Progenitor cell of endocrine pancreas (in vitro differentiated cells): ENCODE results near the gene ABCA3. TPM values are rescaled to one million over a fixed set of nuclear protein-coding genes. Genes with fewer than 3 reads are reported as not detected.

Source experiments
- DNase-seq: peaks from one replicate; pipeline ENCODE4 v3.0.0; 2021; ENCODE audit warnings: low spot score; ENCODE audit not compliant: unreplicated experiment
- H3K27ac Mint-ChIP-seq: 2 replicates; pipeline ENCODE4 v1.8.0; 2021; ENCODE audit warnings: mild to moderate bottlenecking, moderate library complexity, mixed read lengths
- H3K27me3 Mint-ChIP-seq: 2 replicates; pipeline ENCODE4 v1.8.0; 2021; ENCODE audit warnings: mixed read lengths
- H3K36me3 Mint-ChIP-seq: 2 replicates; pipeline ENCODE4 v1.8.0; 2022; ENCODE audit warnings: mixed read lengths; ENCODE audit not compliant: insufficient read depth
- H3K4me1 Mint-ChIP-seq: 2 replicates; pipeline ENCODE4 v1.8.0; 2021; ENCODE audit warnings: low read depth, mixed read lengths
- H3K4me3 Mint-ChIP-seq: 2 replicates; pipeline ENCODE4 v1.8.0; 2021; ENCODE audit warnings: low read depth, mild to moderate bottlenecking, moderate library complexity, mixed read lengths
- H3K9me3 Mint-ChIP-seq: 2 replicates; pipeline ENCODE4 v1.8.0; 2021; ENCODE audit warnings: low read depth, mixed read lengths
- total RNA-seq: library from RNA; stranded (reverse); gene quantifications from 2 replicates; pipeline ENCODE4 v1.2.1, GENCODE V29; 2021
- TF ChIP-seq, protein P1 (sequence below): fragments of 200-600 bp; sonication (generic); IDR thresholded peaks from one replicate; pipeline ENCODE4 v1.5.0; 2021; ENCODE audit warnings: antibody characterized with exemption, mild to moderate bottlenecking; ENCODE audit not compliant: unreplicated experiment

Gene ABCA3
- total RNA-seq, 1 donor from 2014 or later: 6.9 TPM

DNA sequence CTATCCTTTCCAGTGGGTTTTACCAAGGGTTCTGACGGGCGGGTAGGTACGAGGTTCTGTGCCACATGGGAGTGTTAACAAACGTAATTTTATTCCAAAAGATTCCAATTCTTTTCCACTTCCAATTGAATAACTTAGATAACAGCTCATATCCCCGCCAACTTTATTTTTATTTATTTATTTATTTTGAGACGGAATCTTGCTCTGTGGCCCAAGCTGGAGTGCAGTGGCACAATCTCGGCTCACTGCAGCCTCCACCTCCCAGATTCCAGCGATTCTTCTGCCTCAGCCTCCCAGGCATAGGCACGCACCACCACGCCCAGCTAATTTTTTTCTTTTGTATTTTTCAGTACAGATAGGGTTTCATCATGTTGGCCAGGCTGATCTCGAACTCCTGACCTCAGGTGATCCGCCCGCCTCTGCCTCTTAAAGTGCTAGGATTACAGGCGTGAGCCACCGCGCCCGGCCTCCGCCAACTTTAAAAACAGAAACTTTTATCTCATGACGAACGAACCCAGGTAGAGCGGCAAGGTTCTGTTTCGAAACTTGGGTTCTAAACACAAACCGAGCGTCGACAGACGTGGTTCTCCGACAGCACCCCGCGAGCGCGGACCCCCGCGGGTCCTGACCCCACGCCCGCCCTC, 89.8 kb downstream of the ABCA3 start:
- no peaks in the 10 kb centered on the region for H3K27me3 Mint-ChIP-seq
- peak overlapping the region; percentile 92 for H3K27ac Mint-ChIP-seq
- TF ChIP-seq, protein P1, sequence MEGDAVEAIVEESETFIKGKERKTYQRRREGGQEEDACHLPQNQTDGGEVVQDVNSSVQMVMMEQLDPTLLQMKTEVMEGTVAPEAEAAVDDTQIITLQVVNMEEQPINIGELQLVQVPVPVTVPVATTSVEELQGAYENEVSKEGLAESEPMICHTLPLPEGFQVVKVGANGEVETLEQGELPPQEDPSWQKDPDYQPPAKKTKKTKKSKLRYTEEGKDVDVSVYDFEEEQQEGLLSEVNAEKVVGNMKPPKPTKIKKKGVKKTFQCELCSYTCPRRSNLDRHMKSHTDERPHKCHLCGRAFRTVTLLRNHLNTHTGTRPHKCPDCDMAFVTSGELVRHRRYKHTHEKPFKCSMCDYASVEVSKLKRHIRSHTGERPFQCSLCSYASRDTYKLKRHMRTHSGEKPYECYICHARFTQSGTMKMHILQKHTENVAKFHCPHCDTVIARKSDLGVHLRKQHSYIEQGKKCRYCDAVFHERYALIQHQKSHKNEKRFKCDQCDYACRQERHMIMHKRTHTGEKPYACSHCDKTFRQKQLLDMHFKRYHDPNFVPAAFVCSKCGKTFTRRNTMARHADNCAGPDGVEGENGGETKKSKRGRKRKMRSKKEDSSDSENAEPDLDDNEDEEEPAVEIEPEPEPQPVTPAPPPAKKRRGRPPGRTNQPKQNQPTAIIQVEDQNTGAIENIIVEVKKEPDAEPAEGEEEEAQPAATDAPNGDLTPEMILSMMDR: no peak
- peak overlapping the region; percentile 83 for H3K4me3 Mint-ChIP-seq
- peaks cover 7% of the 10 kb centered on the region for H3K4me1 Mint-ChIP-seq
- H3K36me3 Mint-ChIP-seq: peaks cover 14% of the 10 kb centered on the region
- no peaks in the 10 kb centered on the region for H3K9me3 Mint-ChIP-seq
- no peak for DNase-seq

DNA sequence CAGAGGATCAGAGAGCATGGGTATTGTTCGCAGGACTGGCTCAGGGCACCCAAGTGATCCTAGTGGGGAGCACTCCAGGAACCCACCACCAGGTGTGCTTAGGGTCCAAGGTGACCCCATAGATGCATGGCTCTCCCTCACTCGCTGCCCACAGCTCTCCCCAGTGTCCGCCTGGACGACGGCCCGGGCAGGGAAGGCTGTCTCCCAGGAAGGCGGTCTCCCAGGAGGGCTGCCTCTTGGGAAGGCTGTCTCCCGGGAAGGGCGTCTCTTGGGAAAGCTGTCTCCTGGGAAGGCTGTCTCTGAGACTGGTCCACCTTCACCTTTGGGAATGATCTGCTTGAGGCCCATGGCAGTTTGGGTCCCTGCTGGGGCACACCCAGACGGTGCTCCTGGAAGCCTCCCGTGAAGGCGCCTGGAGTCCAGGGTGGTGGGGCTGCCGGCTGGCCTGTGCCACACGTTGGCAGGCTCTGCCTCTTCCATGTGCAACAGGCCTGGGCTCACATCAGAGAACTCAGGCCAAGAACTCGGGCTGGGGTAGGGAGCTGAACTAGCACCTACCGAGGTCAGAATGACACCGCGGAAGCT, 94.1 kb downstream of the ABCA3 start:
- H3K4me1 Mint-ChIP-seq: peaks cover 3% of the 10 kb centered on the region
- no peaks in the 10 kb centered on the region for H3K9me3 Mint-ChIP-seq
- H3K27ac Mint-ChIP-seq: no peak overlapping the region
- DNase-seq: no peak
- peaks cover 4% of the 10 kb centered on the region for H3K36me3 Mint-ChIP-seq
- no peaks in the 10 kb centered on the region for H3K27me3 Mint-ChIP-seq
- TF ChIP-seq, protein P1: no peak
- H3K4me3 Mint-ChIP-seq: no peak overlapping the region

DNA sequence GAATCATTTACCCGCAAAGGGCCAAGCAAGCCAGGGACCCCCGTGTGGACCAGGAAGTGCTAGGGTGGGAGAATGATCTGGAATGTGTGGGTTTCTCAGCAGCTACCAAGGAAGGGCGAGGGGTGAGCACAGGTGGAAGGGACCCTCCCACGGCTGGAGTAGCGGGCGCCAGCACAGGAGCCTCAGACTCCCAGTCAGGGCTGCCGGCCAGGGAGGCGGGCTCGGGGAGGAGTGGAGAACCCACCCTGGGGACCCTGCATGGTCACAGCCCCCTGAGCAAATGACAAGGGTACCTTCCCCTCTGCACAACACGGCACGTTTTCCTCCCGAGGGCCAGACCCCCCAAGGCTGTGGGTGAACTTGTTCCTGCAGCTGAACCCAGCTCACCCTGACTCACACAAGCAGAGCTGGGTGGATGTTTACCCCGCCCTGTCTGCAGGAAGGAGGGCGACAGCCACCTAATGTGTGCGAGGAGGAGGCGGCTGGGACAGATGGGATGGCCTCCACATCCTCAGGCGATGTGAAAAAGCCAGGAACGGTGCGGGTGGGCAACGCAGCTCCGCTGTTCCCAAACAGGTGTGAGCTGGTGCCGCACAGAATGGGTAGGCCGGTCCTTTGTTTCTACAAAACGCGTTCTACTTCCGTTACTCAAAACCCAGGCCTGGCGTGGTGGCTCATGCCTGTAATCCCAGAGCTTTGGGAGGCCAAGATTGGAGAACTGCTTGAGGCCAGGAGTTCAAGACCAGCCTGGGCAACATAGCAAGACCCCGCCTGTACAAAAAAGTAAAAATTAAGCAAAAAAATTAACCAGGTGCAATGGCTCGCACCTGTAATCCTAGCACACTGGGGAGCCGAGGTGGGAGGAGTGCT, 95.4 kb downstream of the ABCA3 start:
- no peak overlapping the region for H3K27ac Mint-ChIP-seq
- no peak overlapping the region for H3K4me3 Mint-ChIP-seq
- no peaks in the 10 kb centered on the region for H3K4me1 Mint-ChIP-seq
- peaks cover 4% of the 10 kb centered on the region for H3K36me3 Mint-ChIP-seq
- H3K9me3 Mint-ChIP-seq: no peaks in the 10 kb centered on the region
- TF ChIP-seq, protein P1: no peak
- H3K27me3 Mint-ChIP-seq: no peaks in the 10 kb centered on the region
- DNase-seq: no peak

DNA sequence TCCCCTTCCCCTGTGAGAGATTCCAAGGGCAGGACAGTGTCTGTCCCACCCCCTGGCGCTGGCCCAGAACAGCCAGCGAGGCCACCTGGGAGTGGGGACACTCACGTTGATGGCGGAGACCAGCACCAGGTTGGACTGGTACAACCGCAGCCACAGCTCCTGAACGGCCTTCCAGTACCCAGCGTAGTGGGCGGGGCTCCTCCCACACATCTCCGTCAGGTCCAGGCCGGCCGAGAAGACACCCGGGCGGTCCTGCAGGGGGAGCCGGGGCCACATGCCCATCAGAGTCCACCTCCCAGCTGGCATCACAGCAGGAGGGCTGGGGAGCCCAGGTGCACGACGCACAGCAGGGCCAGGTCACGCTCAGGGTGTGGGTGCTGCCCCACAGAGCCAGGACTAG, 96.2 kb downstream of the ABCA3 start:
- H3K27ac Mint-ChIP-seq: no peak overlapping the region
- H3K27me3 Mint-ChIP-seq: no peaks in the 10 kb centered on the region
- peaks cover 9% of the 10 kb centered on the region for H3K36me3 Mint-ChIP-seq
- TF ChIP-seq, protein P1: no peak
- DNase-seq: no peak
- no peak overlapping the region for H3K4me3 Mint-ChIP-seq
- H3K9me3 Mint-ChIP-seq: no peaks in the 10 kb centered on the region
- no peaks in the 10 kb centered on the region for H3K4me1 Mint-ChIP-seq

DNA sequence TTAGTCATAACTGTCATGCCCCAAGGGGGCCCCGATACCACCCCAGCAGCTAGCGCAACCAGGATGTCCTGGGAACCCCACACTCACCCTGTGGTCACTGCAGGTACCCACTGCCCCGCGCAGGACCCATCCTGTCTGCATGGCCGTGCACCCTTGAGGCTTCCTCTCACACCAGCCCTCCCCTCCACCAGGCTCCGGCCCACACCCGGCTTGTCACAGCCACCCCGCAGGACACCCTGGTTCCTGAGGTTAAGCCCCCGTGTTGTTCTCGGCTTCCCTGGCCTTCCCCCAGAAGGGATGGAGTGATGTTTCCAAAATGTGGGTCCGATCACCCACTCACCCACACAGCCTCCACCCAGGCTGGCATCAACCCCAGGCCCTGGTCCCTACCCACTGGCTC, 96.7 kb downstream of the ABCA3 start:
- Mint-ChIP-seq H3K4me3 (no peak overlapping the region), H3K27me3 (no peaks in the 10 kb centered on the region), H3K4me1 (no peaks in the 10 kb centered on the region), H3K36me3 (peaks cover 9% of the 10 kb centered on the region), H3K9me3 (no peaks in the 10 kb centered on the region), H3K27ac (no peak overlapping the region)
- no peak for DNase-seq
- TF ChIP-seq, protein P1: no peak
